WTC11 (cell line): ENCODE data around the gene ZNF669.

Experiments used
- ATF3 ChIP-seq: sonication (generic); formaldehyde crosslinking; conservative IDR thresholded peaks from 2 replicates; pipeline ENCODE4 v1.8.1; 2022; ENCODE audit warnings: mild to moderate bottlenecking, missing genetic modification reagents
- CTCF ChIP-seq: fragments of 200-600 bp; IDR thresholded peaks from 2 replicates; pipeline ENCODE4 v1.8.0; 2022; ENCODE audit warnings: antibody characterized with exemption
- FOXJ3 ChIP-seq: sonication (generic); formaldehyde crosslinking; IDR thresholded peaks from 2 replicates; pipeline ENCODE4 v1.9.0; 2021; ENCODE audit warnings: missing genetic modification reagents, mild to moderate bottlenecking, borderline replicate concordance
- GRHL2 ChIP-seq: fragments of 250-450 bp; sonication (Bioruptor Pico); IDR thresholded peaks from 2 replicates; pipeline ENCODE4 v1.8.0; 2022; ENCODE audit warnings: mild to moderate bottlenecking, moderate library complexity; ENCODE audit not compliant: insufficient replicate concordance, severe bottlenecking
- JAZF1 ChIP-seq: fragments of 250-450 bp; sonication (Bioruptor Pico); IDR thresholded peaks from 2 replicates; pipeline ENCODE4 v1.9.0; 2021; ENCODE audit warnings: moderate library complexity, mild to moderate bottlenecking, inconsistent platforms
- NR2C2 ChIP-seq: sonication (generic); formaldehyde crosslinking; IDR thresholded peaks from 2 replicates; pipeline ENCODE4 v1.8.0; 2022; ENCODE audit warnings: mild to moderate bottlenecking, missing genetic modification reagents
- TP53 ChIP-seq: sonication (generic); formaldehyde crosslinking; IDR thresholded peaks from 2 replicates; pipeline ENCODE4 v1.8.1; 2023; ENCODE audit warnings: mild to moderate bottlenecking, missing genetic modification reagents
- USF1 ChIP-seq: sonication (generic); formaldehyde crosslinking; IDR thresholded peaks from 2 replicates; pipeline ENCODE4 v1.8.0; 2022; ENCODE audit warnings: mild to moderate bottlenecking, missing genetic modification reagents
- ZBTB43 ChIP-seq: sonication (generic); formaldehyde crosslinking; IDR thresholded peaks from 2 replicates; pipeline ENCODE4 v1.8.1; 2023; ENCODE audit warnings: mild to moderate bottlenecking, missing genetic modification reagents
- TF ChIP-seq, protein P1 (sequence below): sonication (generic); formaldehyde crosslinking; IDR thresholded peaks from 2 replicates; pipeline ENCODE4 v1.8.0; 2022; ENCODE audit warnings: mild to moderate bottlenecking, missing genetic modification reagents
- TF ChIP-seq, protein P2 (sequence below): sonication (generic); formaldehyde crosslinking; IDR thresholded peaks from 2 replicates; pipeline ENCODE4 v1.8.0; 2022; ENCODE audit warnings: mild to moderate bottlenecking, missing genetic modification reagents
- TF ChIP-seq, protein P3 (sequence below): sonication (generic); formaldehyde crosslinking; IDR thresholded peaks from 2 replicates; pipeline ENCODE4 v1.8.1; 2022; ENCODE audit warnings: missing genetic modification reagents, borderline replicate concordance
- TF ChIP-seq, protein P4 (sequence below): sonication (generic); formaldehyde crosslinking; IDR thresholded peaks from 2 replicates; pipeline ENCODE4 v1.8.0; 2022; ENCODE audit warnings: missing genetic modification reagents
- TF ChIP-seq, protein P5 (sequence below): fragments of 250-450 bp; sonication (Bioruptor Pico); IDR thresholded peaks from 2 replicates; pipeline ENCODE4 v1.9.0; 2021; ENCODE audit warnings: mild to moderate bottlenecking, borderline replicate concordance

DNA sequence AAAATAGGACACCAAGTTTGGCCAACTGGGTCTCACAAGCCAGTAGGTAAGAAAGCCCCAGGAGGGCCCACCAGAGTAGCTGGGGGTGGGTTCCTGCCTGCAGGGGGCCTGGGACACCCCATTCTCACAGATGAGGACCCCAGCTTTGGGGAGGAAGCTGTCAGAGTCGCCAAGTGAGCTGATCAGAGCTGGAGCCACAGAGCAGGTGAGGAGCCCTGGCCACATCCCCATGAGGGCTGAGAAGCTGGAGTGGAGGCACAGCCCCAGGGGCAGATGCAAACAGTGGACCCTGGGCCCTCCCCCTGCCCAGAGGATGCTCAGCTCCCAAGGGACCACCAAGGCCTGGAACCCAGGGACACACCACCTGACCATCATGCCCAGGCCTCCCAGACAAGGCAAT is 16.9 kb downstream of the ZNF669 start:
- TF ChIP-seq CTCF (no peak), FOXJ3 (CRISPR knock-in tag) (no peak), NR2C2 (CRISPR knock-in tag) (no peak), TP53 (CRISPR knock-in tag) (no peak), USF1 (CRISPR knock-in tag) (no peak), JAZF1 (no peak), GRHL2 (no peak), ZBTB43 (CRISPR knock-in tag) (no peak), ATF3 (CRISPR knock-in tag) (no peak)
- TF ChIP-seq, protein P1, sequence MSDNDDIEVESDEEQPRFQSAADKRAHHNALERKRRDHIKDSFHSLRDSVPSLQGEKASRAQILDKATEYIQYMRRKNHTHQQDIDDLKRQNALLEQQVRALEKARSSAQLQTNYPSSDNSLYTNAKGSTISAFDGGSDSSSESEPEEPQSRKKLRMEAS (CRISPR knock-in tag) = no peak
- TF ChIP-seq, protein P2, sequence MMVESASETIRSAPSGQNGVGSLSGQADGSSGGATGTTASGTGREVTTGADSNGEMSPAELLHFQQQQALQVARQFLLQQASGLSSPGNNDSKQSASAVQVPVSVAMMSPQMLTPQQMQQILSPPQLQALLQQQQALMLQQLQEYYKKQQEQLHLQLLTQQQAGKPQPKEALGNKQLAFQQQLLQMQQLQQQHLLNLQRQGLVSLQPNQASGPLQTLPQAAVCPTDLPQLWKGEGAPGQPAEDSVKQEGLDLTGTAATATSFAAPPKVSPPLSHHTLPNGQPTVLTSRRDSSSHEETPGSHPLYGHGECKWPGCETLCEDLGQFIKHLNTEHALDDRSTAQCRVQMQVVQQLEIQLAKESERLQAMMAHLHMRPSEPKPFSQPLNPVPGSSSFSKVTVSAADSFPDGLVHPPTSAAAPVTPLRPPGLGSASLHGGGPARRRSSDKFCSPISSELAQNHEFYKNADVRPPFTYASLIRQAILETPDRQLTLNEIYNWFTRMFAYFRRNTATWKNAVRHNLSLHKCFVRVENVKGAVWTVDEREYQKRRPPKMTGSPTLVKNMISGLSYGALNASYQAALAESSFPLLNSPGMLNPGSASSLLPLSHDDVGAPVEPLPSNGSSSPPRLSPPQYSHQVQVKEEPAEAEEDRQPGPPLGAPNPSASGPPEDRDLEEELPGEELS = no peak
- TF ChIP-seq, protein P3, sequence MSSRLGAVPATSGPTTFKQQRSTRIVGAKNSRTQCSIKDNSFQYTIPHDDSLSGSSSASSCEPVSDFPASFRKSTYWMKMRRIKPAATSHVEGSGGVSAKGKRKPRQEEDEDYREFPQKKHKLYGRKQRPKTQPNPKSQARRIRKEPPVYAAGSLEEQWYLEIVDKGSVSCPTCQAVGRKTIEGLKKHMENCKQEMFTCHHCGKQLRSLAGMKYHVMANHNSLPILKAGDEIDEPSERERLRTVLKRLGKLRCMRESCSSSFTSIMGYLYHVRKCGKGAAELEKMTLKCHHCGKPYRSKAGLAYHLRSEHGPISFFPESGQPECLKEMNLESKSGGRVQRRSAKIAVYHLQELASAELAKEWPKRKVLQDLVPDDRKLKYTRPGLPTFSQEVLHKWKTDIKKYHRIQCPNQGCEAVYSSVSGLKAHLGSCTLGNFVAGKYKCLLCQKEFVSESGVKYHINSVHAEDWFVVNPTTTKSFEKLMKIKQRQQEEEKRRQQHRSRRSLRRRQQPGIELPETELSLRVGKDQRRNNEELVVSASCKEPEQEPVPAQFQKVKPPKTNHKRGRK (CRISPR knock-in tag) = no peak
- TF ChIP-seq, protein P4, sequence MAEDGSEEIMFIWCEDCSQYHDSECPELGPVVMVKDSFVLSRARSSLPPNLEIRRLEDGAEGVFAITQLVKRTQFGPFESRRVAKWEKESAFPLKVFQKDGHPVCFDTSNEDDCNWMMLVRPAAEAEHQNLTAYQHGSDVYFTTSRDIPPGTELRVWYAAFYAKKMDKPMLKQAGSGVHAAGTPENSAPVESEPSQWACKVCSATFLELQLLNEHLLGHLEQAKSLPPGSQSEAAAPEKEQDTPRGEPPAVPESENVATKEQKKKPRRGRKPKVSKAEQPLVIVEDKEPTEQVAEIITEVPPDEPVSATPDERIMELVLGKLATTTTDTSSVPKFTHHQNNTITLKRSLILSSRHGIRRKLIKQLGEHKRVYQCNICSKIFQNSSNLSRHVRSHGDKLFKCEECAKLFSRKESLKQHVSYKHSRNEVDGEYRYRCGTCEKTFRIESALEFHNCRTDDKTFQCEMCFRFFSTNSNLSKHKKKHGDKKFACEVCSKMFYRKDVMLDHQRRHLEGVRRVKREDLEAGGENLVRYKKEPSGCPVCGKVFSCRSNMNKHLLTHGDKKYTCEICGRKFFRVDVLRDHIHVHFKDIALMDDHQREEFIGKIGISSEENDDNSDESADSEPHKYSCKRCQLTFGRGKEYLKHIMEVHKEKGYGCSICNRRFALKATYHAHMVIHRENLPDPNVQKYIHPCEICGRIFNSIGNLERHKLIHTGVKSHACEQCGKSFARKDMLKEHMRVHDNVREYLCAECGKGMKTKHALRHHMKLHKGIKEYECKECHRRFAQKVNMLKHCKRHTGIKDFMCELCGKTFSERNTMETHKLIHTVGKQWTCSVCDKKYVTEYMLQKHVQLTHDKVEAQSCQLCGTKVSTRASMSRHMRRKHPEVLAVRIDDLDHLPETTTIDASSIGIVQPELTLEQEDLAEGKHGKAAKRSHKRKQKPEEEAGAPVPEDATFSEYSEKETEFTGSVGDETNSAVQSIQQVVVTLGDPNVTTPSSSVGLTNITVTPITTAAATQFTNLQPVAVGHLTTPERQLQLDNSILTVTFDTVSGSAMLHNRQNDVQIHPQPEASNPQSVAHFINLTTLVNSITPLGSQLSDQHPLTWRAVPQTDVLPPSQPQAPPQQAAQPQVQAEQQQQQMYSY = no peak
- TF ChIP-seq, protein P5, sequence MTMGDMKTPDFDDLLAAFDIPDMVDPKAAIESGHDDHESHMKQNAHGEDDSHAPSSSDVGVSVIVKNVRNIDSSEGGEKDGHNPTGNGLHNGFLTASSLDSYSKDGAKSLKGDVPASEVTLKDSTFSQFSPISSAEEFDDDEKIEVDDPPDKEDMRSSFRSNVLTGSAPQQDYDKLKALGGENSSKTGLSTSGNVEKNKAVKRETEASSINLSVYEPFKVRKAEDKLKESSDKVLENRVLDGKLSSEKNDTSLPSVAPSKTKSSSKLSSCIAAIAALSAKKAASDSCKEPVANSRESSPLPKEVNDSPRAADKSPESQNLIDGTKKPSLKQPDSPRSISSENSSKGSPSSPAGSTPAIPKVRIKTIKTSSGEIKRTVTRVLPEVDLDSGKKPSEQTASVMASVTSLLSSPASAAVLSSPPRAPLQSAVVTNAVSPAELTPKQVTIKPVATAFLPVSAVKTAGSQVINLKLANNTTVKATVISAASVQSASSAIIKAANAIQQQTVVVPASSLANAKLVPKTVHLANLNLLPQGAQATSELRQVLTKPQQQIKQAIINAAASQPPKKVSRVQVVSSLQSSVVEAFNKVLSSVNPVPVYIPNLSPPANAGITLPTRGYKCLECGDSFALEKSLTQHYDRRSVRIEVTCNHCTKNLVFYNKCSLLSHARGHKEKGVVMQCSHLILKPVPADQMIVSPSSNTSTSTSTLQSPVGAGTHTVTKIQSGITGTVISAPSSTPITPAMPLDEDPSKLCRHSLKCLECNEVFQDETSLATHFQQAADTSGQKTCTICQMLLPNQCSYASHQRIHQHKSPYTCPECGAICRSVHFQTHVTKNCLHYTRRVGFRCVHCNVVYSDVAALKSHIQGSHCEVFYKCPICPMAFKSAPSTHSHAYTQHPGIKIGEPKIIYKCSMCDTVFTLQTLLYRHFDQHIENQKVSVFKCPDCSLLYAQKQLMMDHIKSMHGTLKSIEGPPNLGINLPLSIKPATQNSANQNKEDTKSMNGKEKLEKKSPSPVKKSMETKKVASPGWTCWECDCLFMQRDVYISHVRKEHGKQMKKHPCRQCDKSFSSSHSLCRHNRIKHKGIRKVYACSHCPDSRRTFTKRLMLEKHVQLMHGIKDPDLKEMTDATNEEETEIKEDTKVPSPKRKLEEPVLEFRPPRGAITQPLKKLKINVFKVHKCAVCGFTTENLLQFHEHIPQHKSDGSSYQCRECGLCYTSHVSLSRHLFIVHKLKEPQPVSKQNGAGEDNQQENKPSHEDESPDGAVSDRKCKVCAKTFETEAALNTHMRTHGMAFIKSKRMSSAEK = no peak
